Measurements from ENCODE around the gene ITSN1.
"Not testable (repeated sequence)": the region's sequence is repeated elsewhere in the genome, so short reads cannot be mapped to it uniquely, and the experiment has no call there.

Gene ITSN1

GRCh38 chr21:33642027-33642895, at the start of gene ITSN1:
ITSN1 (plus strand) TSS chr21:33642501; CDS start chr21:33718829, 76,328 bp downstream.
- peak within 1 kb of the TSS; percentile 95 for H3K4me3 ChIP-seq (ENCODE audit: control insufficient read depth, low read depth, low read length)
- TF ChIP-seq, protein P1, sequence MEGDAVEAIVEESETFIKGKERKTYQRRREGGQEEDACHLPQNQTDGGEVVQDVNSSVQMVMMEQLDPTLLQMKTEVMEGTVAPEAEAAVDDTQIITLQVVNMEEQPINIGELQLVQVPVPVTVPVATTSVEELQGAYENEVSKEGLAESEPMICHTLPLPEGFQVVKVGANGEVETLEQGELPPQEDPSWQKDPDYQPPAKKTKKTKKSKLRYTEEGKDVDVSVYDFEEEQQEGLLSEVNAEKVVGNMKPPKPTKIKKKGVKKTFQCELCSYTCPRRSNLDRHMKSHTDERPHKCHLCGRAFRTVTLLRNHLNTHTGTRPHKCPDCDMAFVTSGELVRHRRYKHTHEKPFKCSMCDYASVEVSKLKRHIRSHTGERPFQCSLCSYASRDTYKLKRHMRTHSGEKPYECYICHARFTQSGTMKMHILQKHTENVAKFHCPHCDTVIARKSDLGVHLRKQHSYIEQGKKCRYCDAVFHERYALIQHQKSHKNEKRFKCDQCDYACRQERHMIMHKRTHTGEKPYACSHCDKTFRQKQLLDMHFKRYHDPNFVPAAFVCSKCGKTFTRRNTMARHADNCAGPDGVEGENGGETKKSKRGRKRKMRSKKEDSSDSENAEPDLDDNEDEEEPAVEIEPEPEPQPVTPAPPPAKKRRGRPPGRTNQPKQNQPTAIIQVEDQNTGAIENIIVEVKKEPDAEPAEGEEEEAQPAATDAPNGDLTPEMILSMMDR (conservative IDR thresholded peaks at IDR 0.05; ENCODE audit: control insufficient read depth, insufficient read depth, low read depth, low read length), result no peak
- peak; percentile 99 for DNase-seq (ENCODE audit: low read depth)

GRCh38 chr21:33598051-33598450, 44.2 kb upstream of the ITSN1 start:
- DNase-seq (ENCODE audit: low read depth), result no peak
- H3K4me3 ChIP-seq (ENCODE audit: control insufficient read depth, low read depth, low read length), result no peak overlapping the region
- TF ChIP-seq, protein P1 (conservative IDR thresholded peaks at IDR 0.05; ENCODE audit: control insufficient read depth, insufficient read depth, low read depth, low read length), result no peak

- no peak overlapping the region for H3K4me3 ChIP-seq (ENCODE audit: control insufficient read depth, low read depth, low read length)
- peak; percentile 45 for DNase-seq (ENCODE audit: low read depth)
- TF ChIP-seq, protein P1 (conservative IDR thresholded peaks at IDR 0.05; ENCODE audit: control insufficient read depth, insufficient read depth, low read depth, low read length), result no peak
These were observed 33.7 kb upstream of the ITSN1 start for GRCh38 chr21:33608559-33608958.

DNA sequence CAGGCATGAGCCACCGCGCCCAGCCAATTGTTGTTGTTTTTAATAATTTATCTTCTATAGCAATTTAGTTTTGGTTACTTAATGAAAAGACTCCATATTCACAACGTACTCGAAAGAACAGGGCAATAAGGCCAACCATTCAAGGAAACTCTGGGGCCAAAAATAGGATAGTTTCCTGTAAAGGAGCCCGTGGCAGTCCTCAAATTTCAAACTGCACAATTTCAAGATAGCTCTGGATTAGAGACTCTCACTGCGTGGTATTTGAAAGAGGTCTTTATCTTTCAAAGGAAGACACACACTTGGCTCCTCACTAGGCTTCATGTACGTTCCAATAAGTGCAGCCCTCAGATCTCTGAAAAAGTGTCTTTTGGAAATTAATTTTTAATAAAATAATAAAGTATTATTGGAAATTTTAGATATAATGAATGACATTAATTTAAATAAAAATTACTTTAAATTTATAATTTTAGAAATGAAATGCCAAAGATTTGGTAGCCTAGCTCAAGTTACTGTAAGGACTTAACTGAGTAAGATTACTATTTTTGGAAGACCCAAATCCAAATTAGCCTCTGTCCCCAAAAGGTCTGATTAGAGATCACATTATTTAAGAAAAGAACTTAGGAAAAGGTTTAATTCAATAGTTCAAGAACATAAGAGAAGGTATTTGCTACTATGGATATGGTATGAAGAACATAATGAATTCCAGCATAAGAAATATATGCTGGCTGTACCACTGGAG, 31.1 kb upstream of the ITSN1 start:
- DNase-seq (ENCODE audit: low read depth), result no peak
- no peak overlapping the region for H3K4me3 ChIP-seq (ENCODE audit: control insufficient read depth, low read depth, low read length)
- TF ChIP-seq, protein P1 (conservative IDR thresholded peaks at IDR 0.05; ENCODE audit: control insufficient read depth, insufficient read depth, low read depth, low read length), result no peak

DNA sequence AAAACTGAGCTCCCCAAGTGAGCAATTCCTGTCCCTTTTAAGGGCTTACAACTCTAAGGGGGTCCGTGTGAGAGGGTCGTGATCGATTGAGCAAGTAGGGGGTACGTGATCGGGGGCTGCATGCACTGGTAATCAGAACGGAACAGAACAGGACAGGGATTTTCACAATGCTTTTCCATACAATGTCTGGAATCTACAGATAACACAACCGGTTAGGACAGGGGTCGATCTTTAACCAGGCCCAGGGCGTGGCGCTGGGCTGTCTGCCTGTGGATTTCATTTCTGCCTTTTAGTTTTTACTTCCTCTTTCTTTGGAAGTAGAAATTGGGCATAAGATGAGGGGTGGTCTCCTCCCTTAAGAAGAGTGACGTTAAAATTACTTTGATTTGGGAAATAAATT, 24.7 kb upstream of the ITSN1 start:
- not testable (repeated sequence) for DNase-seq (ENCODE audit: low read depth); H3K4me3 ChIP-seq (ENCODE audit: control insufficient read depth, low read depth, low read length)

- DNase-seq (ENCODE audit: low read depth), result no peak
- no peak overlapping the region for H3K4me3 ChIP-seq (ENCODE audit: control insufficient read depth, low read depth, low read length)
- TF ChIP-seq, protein P1 (conservative IDR thresholded peaks at IDR 0.05; ENCODE audit: control insufficient read depth, insufficient read depth, low read depth, low read length), result no peak
These were observed 23.9 kb upstream of the ITSN1 start for GRCh38 chr21:33618407-33618806.

GRCh38 chr21:33619726-33620125, 22.6 kb upstream of the ITSN1 start:
- DNase-seq (ENCODE audit: low read depth), result no peak
- H3K4me3 ChIP-seq (ENCODE audit: control insufficient read depth, low read depth, low read length), result no peak overlapping the region
- TF ChIP-seq, protein P1 (conservative IDR thresholded peaks at IDR 0.05; ENCODE audit: control insufficient read depth, insufficient read depth, low read depth, low read length), result no peak
